Neuronal stem cell (in vitro differentiated cells): ENCODE measurements around the gene ATG5.
"Not testable (repeated sequence)": the region's sequence is repeated elsewhere in the genome, so short reads cannot be mapped to it uniquely, and the experiment has no call there.

Source experiments
- DNase-seq: peaks from one replicate; pipeline ENCODE4 v3.0.0-alpha.2; 2013; ENCODE audit warnings: low spot score
- H2AFZ ChIP-seq: one replicate; pipeline ENCODE4 v1.6.1; 2013; ENCODE audit warnings: mild to moderate bottlenecking, low read length, inconsistent platforms
- H2AK5ac ChIP-seq: 2 replicates; pipeline ENCODE4 v1.6.1; 2013; ENCODE audit warnings: low read depth, mild to moderate bottlenecking, inconsistent platforms, low read length, moderate library complexity, mixed read lengths
- H2BK120ac ChIP-seq: 2 replicates; pipeline ENCODE4 v1.6.1; 2013; ENCODE audit warnings: low read depth, mild to moderate bottlenecking, inconsistent platforms, low read length, moderate library complexity, mixed read lengths
- H2BK12ac ChIP-seq: one replicate; pipeline ENCODE4 v1.6.1; 2013; ENCODE audit warnings: low read length, inconsistent platforms
- H2BK15ac ChIP-seq: 2 replicates; pipeline ENCODE4 v1.6.1; 2013; ENCODE audit warnings: mild to moderate bottlenecking, low read length, inconsistent platforms, mixed read lengths
- H2BK5ac ChIP-seq: one replicate; pipeline ENCODE4 v1.6.1; 2013; ENCODE audit warnings: inconsistent platforms, mild to moderate bottlenecking, low read length, moderate library complexity
- H3K14ac ChIP-seq: one replicate; pipeline ENCODE4 v1.6.1; 2013; ENCODE audit warnings: low read length, inconsistent platforms
- H3K18ac ChIP-seq: 2 replicates; pipeline ENCODE4 v1.6.1; 2013; ENCODE audit warnings: low read length, inconsistent platforms
- H3K23ac ChIP-seq: 2 replicates; pipeline ENCODE4 v1.6.1; 2013; ENCODE audit warnings: low read depth, mild to moderate bottlenecking, mixed read lengths, low read length, inconsistent platforms; ENCODE audit not compliant: poor library complexity
- H3K27ac ChIP-seq: replicated peaks from 3 replicates; pipeline ENCODE4 v1.5.1; 2013; ENCODE audit warnings: low read length, inconsistent platforms
- H3K27me3 ChIP-seq, 3 experiments: 2 replicates each; pipeline ENCODE4 v1.6.1; 2013; ENCODE audit warnings: low read length in 3 of 3, mild to moderate bottlenecking in 2 of 3, inconsistent platforms in 1 of 3, low read depth in 1 of 3, mixed read lengths in 1 of 3, moderate library complexity in 1 of 3; ENCODE audit not compliant: control insufficient read depth in 3 of 3, insufficient read depth in 3 of 3
- H3K36me3 ChIP-seq, 2 donors: replicated peaks in 1 of 2; 2 replicates each; pipeline ENCODE4 v1.6.1; 2013; ENCODE audit warnings: low read length in 2 of 2; ENCODE audit not compliant: control insufficient read depth in 2 of 2, insufficient read depth in 2 of 2
- H3K4ac ChIP-seq: 2 replicates; pipeline ENCODE4 v1.6.1; 2013; ENCODE audit warnings: inconsistent platforms, mild to moderate bottlenecking, low read length, moderate library complexity
- H3K4me1 ChIP-seq, 2 donors: 1 replicate in 1 of 2; 2 replicates in 1 of 2; pipeline ENCODE4 v1.6.1; 2013; ENCODE audit warnings: low read length in 2 of 2, low read depth in 1 of 2; ENCODE audit not compliant: control insufficient read depth in 2 of 2, insufficient read depth in 1 of 2
- H3K4me2 ChIP-seq: one replicate; pipeline ENCODE4 v1.6.1; 2013; ENCODE audit warnings: mild to moderate bottlenecking, low read length, inconsistent platforms; ENCODE audit not compliant: insufficient read depth, poor library complexity, severe bottlenecking
- H3K4me3 ChIP-seq, 2 donors: 2 replicates each; pipeline ENCODE4 v1.5.1; 2013; ENCODE audit warnings: low read length in 2 of 2, mild to moderate bottlenecking in 2 of 2, inconsistent platforms in 1 of 2, moderate library complexity in 1 of 2
- H3K79me1 ChIP-seq: one replicate; pipeline ENCODE4 v1.6.1; 2013; ENCODE audit warnings: low read depth, mild to moderate bottlenecking, inconsistent platforms, low read length, moderate library complexity
- H3K9ac ChIP-seq: one replicate; pipeline ENCODE4 v1.6.1; 2013; ENCODE audit warnings: mild to moderate bottlenecking, low read depth, low read length, inconsistent platforms; ENCODE audit not compliant: poor library complexity
- H3K9me3 ChIP-seq, 2 donors: replicated peaks in 1 of 2; 2 replicates each; pipeline versions ENCODE3 to v1.6.1; 2013; ENCODE audit warnings: low read length in 2 of 2, mild to moderate bottlenecking in 2 of 2, inconsistent platforms in 1 of 2, low read depth in 1 of 2, mixed read lengths in 1 of 2, moderate library complexity in 1 of 2; ENCODE audit not compliant: control insufficient read depth in 2 of 2, insufficient read depth in 1 of 2
- H4K8ac ChIP-seq: one replicate; pipeline ENCODE4 v1.6.1; 2013; ENCODE audit warnings: low read depth, mild to moderate bottlenecking, inconsistent platforms, low read length, moderate library complexity
- H4K91ac ChIP-seq: one replicate; pipeline ENCODE4 v1.6.1; 2013; ENCODE audit warnings: low read length, low read depth, mild to moderate bottlenecking, inconsistent platforms; ENCODE audit not compliant: poor library complexity
- WGBS, 2 donors: extraction: QIAGEN DNeasy Blood & Tissue Kit; methylation state at CpG; one replicate each; pipeline ENCODE4 v1.1.7; 2013; ENCODE audit warnings: missing lambda C conversion rate in 2 of 2, mixed read lengths in 1 of 2; ENCODE audit not compliant: insufficient read length in 2 of 2, insufficient replicate concordance in 1 of 2; ENCODE audit errors: extremely low coverage in 2 of 2; 5-methylcytosine and 5-hydroxymethylcytosine counted together

ATG5 gene

GRCh38 chr6:106264433-106264832 lies 61.1 kb downstream of the ATG5 start:
- not testable (repeated sequence) for H3K9me3 ChIP-seq, H3K23ac ChIP-seq, H3K27ac ChIP-seq, H3K4me3 ChIP-seq, H4K91ac ChIP-seq, H2BK120ac ChIP-seq, H2BK15ac ChIP-seq, H3K4me2 ChIP-seq, H3K4ac ChIP-seq, H2AK5ac ChIP-seq, H3K79me1 ChIP-seq, H3K27me3 ChIP-seq, H3K18ac ChIP-seq, H2BK12ac ChIP-seq, H3K4me1 ChIP-seq, H4K8ac ChIP-seq, H2BK5ac ChIP-seq, H3K9ac ChIP-seq, H3K14ac ChIP-seq, H2AFZ ChIP-seq, DNase-seq, H3K36me3 ChIP-seq
- no CpG with 5 or more reads among the region's 2 CpGs for WGBS, 2 donors

GRCh38 chr6:106259748-106260147 lies 65.8 kb downstream of the ATG5 start:
- DNase-seq, H2BK120ac ChIP-seq, H3K4me1 ChIP-seq, H4K8ac ChIP-seq, H3K4me2 ChIP-seq, H2BK12ac ChIP-seq, H4K91ac ChIP-seq, H2BK15ac ChIP-seq, H2AFZ ChIP-seq, H3K27me3 ChIP-seq, H3K4me3 ChIP-seq, H3K79me1 ChIP-seq, H3K9me3 ChIP-seq, H2AK5ac ChIP-seq, H3K18ac ChIP-seq, H3K4ac ChIP-seq, H3K36me3 ChIP-seq, H3K27ac ChIP-seq, H3K23ac ChIP-seq, H3K9ac ChIP-seq, H3K14ac ChIP-seq, H2BK5ac ChIP-seq: not testable (repeated sequence)
- WGBS, 2 donors = no CpG with 5 or more reads among the region's 2 CpGs

- Histone ChIP-seq H3K18ac (no peak overlapping the region), H3K4me1 (no peaks in the 10 kb centered on the region)
Measured at GRCh38 chr6:106258726-106259125, 66.8 kb downstream of the ATG5 start.

GRCh38 chr6:106257195-106257594 lies 68.4 kb downstream of the ATG5 start:
- WGBS, 2 donors = no CpG with 5 or more reads among the region's 2 CpGs
- DNase-seq = no peak
- Histone ChIP-seq H3K27ac (no peak overlapping the region), H3K9me3 (no peaks in the 10 kb centered on the region), H3K4me2 (no peak overlapping the region), H2AFZ (no peak overlapping the region), H3K18ac (no peak overlapping the region), H2AK5ac (no peak overlapping the region), H3K27me3 (no peaks in the 10 kb centered on the region), H3K9ac (no peak overlapping the region), H2BK12ac (no peak overlapping the region), H4K8ac (no peak overlapping the region), H3K4me1 (no peaks in the 10 kb centered on the region), H3K14ac (no peak overlapping the region), H3K4me3 (no peak overlapping the region), H2BK5ac (no peak overlapping the region), H3K79me1 (peaks cover 4% of the 10 kb centered on the region), H2BK120ac (no peak overlapping the region), H3K4ac (no peak overlapping the region), H2BK15ac (no peak overlapping the region), H4K91ac (no peak overlapping the region), H3K23ac (no peak overlapping the region), H3K36me3 (no peaks in the 10 kb centered on the region)

More at GRCh38 chr6:106258726-106259125, 66.8 kb downstream of the ATG5 start:
- Histone ChIP-seq H3K23ac (no peak overlapping the region), H2BK5ac (no peak overlapping the region), H3K14ac (no peak overlapping the region), H3K27me3 (no peaks in the 10 kb centered on the region), H3K4ac (no peak overlapping the region), H4K91ac (no peak overlapping the region), H3K36me3 (no peaks in the 10 kb centered on the region), H2AK5ac (no peak overlapping the region), H3K9ac (no peak overlapping the region), H3K79me1 (peaks cover 5% of the 10 kb centered on the region), H3K9me3 (no peaks in the 10 kb centered on the region), H2BK120ac (no peak overlapping the region), H2BK15ac (no peak overlapping the region), H3K27ac (no peak overlapping the region), H2BK12ac (no peak overlapping the region), H4K8ac (no peak overlapping the region), H3K4me2 (no peak overlapping the region), H3K4me3 (no peak overlapping the region), H2AFZ (no peak overlapping the region)
- DNase-seq = no peak
